Naive thymus-derived CD4-positive, alpha-beta T cell (primary cell): ENCODE results near the gene NCOA3. TPM values are rescaled to one million over a fixed set of nuclear protein-coding genes. Genes with fewer than 3 reads are reported as not detected.

Experiments
- ATAC-seq: fragments of 150-1000 bp; cut with Tn5 transposase; 2 replicates; pipeline ENCODE4 v1.10.0; 2021; ENCODE audit warnings: mild to moderate bottlenecking, moderate library complexity
- CTCF ChIA-PET: fragments of 350-600 bp; sonication (Branson Sonifier 250); formaldehyde crosslinking; loops from one replicate; lab custom pipeline; 2021; ENCODE audit warnings: antibody characterized with exemption; lab: Charles Lee
- POLR2A ChIA-PET: fragments of 350-600 bp; sonication (Branson Sonifier 250); formaldehyde crosslinking; loops from one replicate; lab custom pipeline; 2021; ENCODE audit warnings: antibody characterized with exemption, inconsistent platforms; lab: Charles Lee
- DNase-seq, 9 donors: peaks; one replicate each; pipeline versions ENCODE4 v3.0.0 to v3.0.0-alpha.2; 2020 to 2022; ENCODE audit warnings: mixed read lengths in 1 of 9
- H3K27ac ChIP-seq: one replicate; pipeline ENCODE4 v1.7.0; 2013; ENCODE audit warnings: mild to moderate bottlenecking, low read depth, low read length, moderate library complexity
- H3K27me3 ChIP-seq, 2 donors: one replicate each; pipeline ENCODE4 v1.7.0; 2013; ENCODE audit warnings: low read length in 2 of 2, mild to moderate bottlenecking in 2 of 2, moderate library complexity in 2 of 2; ENCODE audit not compliant: control insufficient read depth in 2 of 2, insufficient read depth in 2 of 2
- H3K36me3 ChIP-seq, 3 experiments: 1 replicate in 2 of 3; 2 replicates in 1 of 3; pipeline ENCODE4 v1.7.0; 2013; ENCODE audit warnings: low read length in 3 of 3, mild to moderate bottlenecking in 3 of 3, moderate library complexity in 1 of 3; ENCODE audit not compliant: insufficient read depth in 3 of 3, control insufficient read depth in 2 of 3
- H3K4me1 ChIP-seq, 2 donors: one replicate each; pipeline ENCODE4 v1.7.0; 2013; ENCODE audit warnings: low read length in 2 of 2, mild to moderate bottlenecking in 2 of 2, moderate library complexity in 1 of 2; ENCODE audit not compliant: control insufficient read depth in 2 of 2, insufficient read depth in 2 of 2
- H3K4me3 ChIP-seq: 2 replicates; pipeline ENCODE4 v1.7.0; 2013; ENCODE audit warnings: mild to moderate bottlenecking, low read length
- H3K9me3 ChIP-seq, 3 experiments: 1 replicate in 2 of 3; 2 replicates in 1 of 3; pipeline ENCODE4 v1.7.0; 2013; ENCODE audit warnings: low read length in 3 of 3; ENCODE audit not compliant: control insufficient read depth in 2 of 3
- H3K27ac Mint-ChIP-seq, 9 donors: one replicate each; pipeline ENCODE4 v1.8.0; 2020 to 2022; ENCODE audit warnings: mixed read lengths in 9 of 9, mild to moderate bottlenecking in 8 of 9, moderate library complexity in 5 of 9, inconsistent platforms in 2 of 9
- H3K27me3 Mint-ChIP-seq, 5 donors: one replicate each; pipeline ENCODE4 v1.8.0; 2021 to 2022; ENCODE audit warnings: mixed read lengths in 5 of 5, mild to moderate bottlenecking in 1 of 5
- H3K36me3 Mint-ChIP-seq, 5 donors: one replicate each; pipeline ENCODE4 v1.8.0; 2020 to 2022; ENCODE audit warnings: mixed read lengths in 5 of 5, mild to moderate bottlenecking in 3 of 5, inconsistent platforms in 1 of 5
- H3K4me1 Mint-ChIP-seq, 7 donors: one replicate each; pipeline ENCODE4 v1.8.0; 2020 to 2022; ENCODE audit warnings: mixed read lengths in 7 of 7, mild to moderate bottlenecking in 3 of 7, inconsistent platforms in 1 of 7
- H3K4me3 Mint-ChIP-seq, 10 donors: one replicate each; pipeline ENCODE4 v1.8.0; 2020 to 2022; ENCODE audit warnings: mild to moderate bottlenecking in 10 of 10, mixed read lengths in 10 of 10, moderate library complexity in 6 of 10, inconsistent platforms in 2 of 10
- H3K9me3 Mint-ChIP-seq, 11 donors: one replicate each; pipeline ENCODE4 v1.8.0; 2020 to 2022; ENCODE audit warnings: mixed read lengths in 11 of 11, mild to moderate bottlenecking in 4 of 11, inconsistent platforms in 1 of 11, moderate library complexity in 1 of 11
- intact Hi-C, 2 donors: fragments of 100-400 bp; cut with micrococcal nuclease; formaldehyde crosslinking; loops; one replicate each; pipeline ENCODE4 v1.15.1; 2023
- polyA plus RNA-seq, 2 donors: library from polyadenylated mRNA; unstranded; fragments of 300-500 nt; fragmentation: Illumina TruSeq; gene quantifications; one replicate each; pipeline ENCODE4 v1.2.3, GENCODE V29; 2021
- total RNA-seq, 6 experiments: library from RNA in 5 of 6; stranded (reverse) in 5 of 6; gene quantifications; 1 replicate in 5 of 6; 2 replicates in 1 of 6; pipeline ENCODE4 v1.2.3 and lab custom pipeline; 2021 to 2026

The NCOA3 gene
- total and polyA plus RNA-seq, 7 experiments from 2014 or later: 20.3 to 115 (median 85.5) TPM

DNA sequence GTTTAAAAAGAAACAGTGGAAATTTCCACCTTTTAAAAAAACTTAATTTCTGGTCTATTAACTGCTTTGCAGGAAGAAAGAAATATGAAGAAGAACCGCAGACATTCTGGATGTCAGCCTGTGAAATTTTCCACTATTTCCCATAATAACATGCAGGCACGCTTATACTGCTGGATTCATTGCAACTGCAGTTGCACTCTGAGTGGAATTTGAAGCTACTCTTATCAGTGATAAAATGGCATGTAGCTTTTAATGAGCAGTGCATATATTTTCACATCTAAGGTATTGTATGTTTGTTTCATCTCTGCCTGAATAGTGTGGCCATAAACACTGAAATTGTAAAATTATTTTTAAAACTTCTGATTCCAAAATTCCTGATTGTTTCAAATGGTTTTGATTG is 28.2 kb downstream of the NCOA3 start:
- POLR2A ChIA-PET: no interaction called here
- peaks cover 0 to 12% (median 4%) of the 10 kb centered on the region in 11 donors for H3K9me3 Mint-ChIP-seq
- H3K4me1 Mint-ChIP-seq: peaks cover 41 to 62% (median 58%) of the 10 kb centered on the region in 7 donors
- peaks cover 0 to 27% (median 25%) of the 10 kb centered on the region in 5 donors for H3K36me3 Mint-ChIP-seq
- H3K4me3 Mint-ChIP-seq: no peak overlapping the region
- no peaks in the 10 kb centered on the region for H3K9me3 ChIP-seq
- H3K4me1 ChIP-seq: peaks cover 0 to 9% of the 10 kb centered on the region in 2 donors
- no peak overlapping the region for H3K27ac ChIP-seq
- intact Hi-C loops: no loop called here
- no peaks in the 10 kb centered on the region for H3K27me3 ChIP-seq
- no peak overlapping the region for H3K4me3 ChIP-seq
- DNase-seq (no peak), ATAC-seq (no peak)
- no peaks in the 10 kb centered on the region for H3K27me3 Mint-ChIP-seq
- CTCF ChIA-PET: no interaction called here
- H3K27ac Mint-ChIP-seq: peak overlapping the region in 3 of 9 donors; percentile 15 to 76 (median 54)
- peaks cover 0 to 12% (median 0%) of the 10 kb centered on the region in 3 experiments for H3K36me3 ChIP-seq

DNA sequence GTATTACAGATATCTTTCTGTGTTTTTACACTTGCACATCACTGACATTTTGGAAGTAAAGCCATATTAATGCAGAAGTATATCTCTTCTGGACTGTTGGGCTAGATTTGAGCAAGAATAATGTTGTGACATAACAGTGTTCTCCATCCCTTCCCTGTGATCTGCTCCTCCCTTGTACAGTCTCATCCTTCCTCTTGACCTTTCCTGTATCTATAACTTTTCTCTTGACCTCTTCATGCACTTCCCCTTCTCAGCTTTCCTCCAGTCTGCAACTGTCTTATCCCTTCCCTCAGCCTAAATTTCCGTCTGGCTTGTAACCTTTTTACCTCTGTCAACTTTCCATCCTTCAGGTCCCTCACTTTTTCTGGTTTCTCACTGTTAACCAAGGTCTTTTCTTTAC is 29.8 kb downstream of the NCOA3 start:
- Mint-ChIP-seq H3K27ac (peak overlapping the region in 4 of 9 donors; percentile 19 to 73 (median 61)), H3K27me3 (no peaks in the 10 kb centered on the region), H3K36me3 (peaks cover 0 to 33% (median 29%) of the 10 kb centered on the region in 5 donors), H3K4me3 (peak overlapping the region in 1 of 10 donors; percentile 31), H3K4me1 (peaks cover 48 to 76% (median 65%) of the 10 kb centered on the region in 7 donors), H3K9me3 (peaks cover 0 to 12% (median 4%) of the 10 kb centered on the region in 11 donors)
- Histone ChIP-seq H3K27ac (no peak overlapping the region), H3K36me3 (peaks cover 0 to 16% (median 0%) of the 10 kb centered on the region in 3 experiments), H3K9me3 (no peaks in the 10 kb centered on the region), H3K4me1 (peaks cover 0 to 9% of the 10 kb centered on the region in 2 donors), H3K27me3 (no peaks in the 10 kb centered on the region), H3K4me3 (no peak overlapping the region)
- intact Hi-C loops: no loop called here
- ChIA-PET POLR2A (no interaction called here), CTCF (no interaction called here)
- no peak for DNase-seq
- ATAC-seq: peak; percentile 70

- POLR2A ChIA-PET: no interaction called here
- Mint-ChIP-seq H3K27me3 (no peaks in the 10 kb centered on the region), H3K27ac (peak overlapping the region in 5 of 9 donors; percentile 30 to 75 (median 57)), H3K4me3 (peak overlapping the region in 2 of 10 donors; percentile 24 to 31), H3K36me3 (peaks cover 0 to 31% (median 24%) of the 10 kb centered on the region in 5 donors), H3K9me3 (peaks cover 0 to 10% (median 3%) of the 10 kb centered on the region in 11 donors), H3K4me1 (peaks cover 48 to 75% (median 63%) of the 10 kb centered on the region in 7 donors)
- ATAC-seq (no peak), DNase-seq (no peak)
- Histone ChIP-seq H3K4me3 (no peak overlapping the region), H3K27ac (no peak overlapping the region), H3K36me3 (peaks cover 0 to 16% (median 0%) of the 10 kb centered on the region in 3 experiments), H3K27me3 (no peaks in the 10 kb centered on the region), H3K9me3 (no peaks in the 10 kb centered on the region), H3K4me1 (peaks cover 0 to 9% of the 10 kb centered on the region in 2 donors)
- CTCF ChIA-PET: interaction anchor here (1.2 kb wide), 1 partner anchor 37 kb away, joined by 4 read pairs; no protein-coding TSS in a partner anchor
- intact Hi-C loops: no loop called here
These were observed 30.3 kb downstream of the NCOA3 start for GRCh38 chr20:47532002-47532401.

GRCh38 chr20:47533518-47534062 is 31.9 kb downstream of the NCOA3 start:
- peaks cover 0 to 11% of the 10 kb centered on the region in 2 donors for H3K4me1 ChIP-seq
- H3K36me3 ChIP-seq: peaks cover 0 to 16% (median 0%) of the 10 kb centered on the region in 3 experiments
- Mint-ChIP-seq H3K27ac (peak overlapping the region in 4 of 9 donors; percentile 5 to 70 (median 54)), H3K4me1 (peaks cover 39 to 73% (median 53%) of the 10 kb centered on the region in 7 donors), H3K36me3 (peaks cover 0 to 23% (median 16%) of the 10 kb centered on the region in 5 donors), H3K4me3 (peak overlapping the region in 1 of 10 donors; percentile 18), H3K9me3 (peaks cover 0 to 2% (median 0%) of the 10 kb centered on the region in 11 donors), H3K27me3 (no peaks in the 10 kb centered on the region)
- no peak for DNase-seq
- ChIA-PET CTCF (interaction anchor here (0.6 kb wide), 2 partner anchors 325 to 1551 kb away, joined by 3 to 5 read pairs; no protein-coding TSS in a partner anchor), POLR2A (no interaction called here)
- H3K27me3 ChIP-seq: no peaks in the 10 kb centered on the region
- intact Hi-C loops: no loop called here
- no peak for ATAC-seq
- H3K27ac ChIP-seq: no peak overlapping the region
- no peaks in the 10 kb centered on the region for H3K9me3 ChIP-seq
- H3K4me3 ChIP-seq: no peak overlapping the region

- H3K36me3 Mint-ChIP-seq: peaks cover 0 to 29% (median 16%) of the 10 kb centered on the region in 5 donors
- POLR2A ChIA-PET: no interaction called here
- no peak for DNase-seq
- Histone ChIP-seq H3K36me3 (peaks cover 0 to 16% (median 0%) of the 10 kb centered on the region in 3 experiments), H3K27ac (no peak overlapping the region), H3K4me1 (peaks cover 0 to 16% of the 10 kb centered on the region in 2 donors), H3K4me3 (no peak overlapping the region), H3K9me3 (no peaks in the 10 kb centered on the region), H3K27me3 (no peaks in the 10 kb centered on the region)
- H3K9me3 Mint-ChIP-seq: peaks cover 0 to 2% (median 0%) of the 10 kb centered on the region in 11 donors
- H3K4me3 Mint-ChIP-seq: peak overlapping the region in 1 of 10 donors; percentile 11
- no peaks in the 10 kb centered on the region for H3K27me3 Mint-ChIP-seq
- ATAC-seq: no peak
- H3K27ac Mint-ChIP-seq: peak overlapping the region in 7 of 9 donors; percentile 20 to 68 (median 47)
- peaks cover 46 to 80% (median 60%) of the 10 kb centered on the region in 7 donors for H3K4me1 Mint-ChIP-seq
- CTCF ChIA-PET: interaction anchor here (0.6 kb wide), 1 partner anchor 56 kb away, joined by 3 read pairs; no protein-coding TSS in a partner anchor
- intact Hi-C loops: no loop called here
These were observed 32.7 kb downstream of the NCOA3 start for GRCh38 chr20:47534405-47534804.

- no peak overlapping the region for H3K4me3 ChIP-seq
- CTCF ChIA-PET: no interaction called here
- intact Hi-C loops: no loop called here
- H3K27ac Mint-ChIP-seq: peak overlapping the region in 1 of 9 donors; percentile 49
- no peak overlapping the region for H3K4me3 Mint-ChIP-seq
- H3K4me1 ChIP-seq: peaks cover 0 to 16% of the 10 kb centered on the region in 2 donors
- POLR2A ChIA-PET: no interaction called here
- H3K36me3 Mint-ChIP-seq: peaks cover 0 to 25% (median 16%) of the 10 kb centered on the region in 5 donors
- ATAC-seq (no peak), DNase-seq (no peak)
- H3K27me3 ChIP-seq: no peaks in the 10 kb centered on the region
- no peaks in the 10 kb centered on the region for H3K9me3 ChIP-seq
- H3K27ac ChIP-seq: no peak overlapping the region
- H3K4me1 Mint-ChIP-seq: peaks cover 48 to 80% (median 60%) of the 10 kb centered on the region in 7 donors
- H3K27me3 Mint-ChIP-seq: no peaks in the 10 kb centered on the region
- peaks cover 0 to 16% (median 0%) of the 10 kb centered on the region in 3 experiments for H3K36me3 ChIP-seq
- H3K9me3 Mint-ChIP-seq: peaks cover 0 to 2% (median 0%) of the 10 kb centered on the region in 11 donors
These were observed 33.4 kb downstream of the NCOA3 start for GRCh38 chr20:47535088-47535487.
